Posterior vena cava (tissue), 2 donors: ENCODE data around the gene RBBP8. TPM values are rescaled to one million over a fixed set of nuclear protein-coding genes. Genes with fewer than 3 reads are reported as not detected.
"Not testable (repeated sequence)": the region's sequence is repeated elsewhere in the genome, so short reads cannot be mapped to it uniquely, and the experiment has no call there.

ENCODE experiments used
- DNase-seq: peaks from one replicate; pipeline ENCODE4 v3.0.0-alpha.2; 2020; ENCODE audit warnings: low spot score
- intact Hi-C, 2 donors: fragments of 100-400 bp; cut with DNase I; formaldehyde crosslinking; loops; one replicate each; pipeline versions ENCODE4 v1.14.1 to v1.14.2; 2022 to 2023
- total RNA-seq, 2 donors: library from RNA; stranded (reverse); fragmentation: NEBNext Ultra II Directional; extraction: Animal tissue kit (Norgen Biotek cat#: 25700); gene quantifications; one replicate each; pipeline ENCODE4 v1.2.1, GENCODE V29; 2021
- donor health status: DM: yes; HTN: yes; CAD: no.
- donor health status: DM: yes; HTN: yes; CAD: no.

Gene RBBP8
- total RNA-seq, 2 donors from 2014 or later: 16.0 to 31.3 TPM

- DNase-seq: no peak
- intact Hi-C loops: no loop called here
Measured at GRCh38 chr18:22935431-22935830, 2.3 kb downstream of the RBBP8 start.

DNA sequence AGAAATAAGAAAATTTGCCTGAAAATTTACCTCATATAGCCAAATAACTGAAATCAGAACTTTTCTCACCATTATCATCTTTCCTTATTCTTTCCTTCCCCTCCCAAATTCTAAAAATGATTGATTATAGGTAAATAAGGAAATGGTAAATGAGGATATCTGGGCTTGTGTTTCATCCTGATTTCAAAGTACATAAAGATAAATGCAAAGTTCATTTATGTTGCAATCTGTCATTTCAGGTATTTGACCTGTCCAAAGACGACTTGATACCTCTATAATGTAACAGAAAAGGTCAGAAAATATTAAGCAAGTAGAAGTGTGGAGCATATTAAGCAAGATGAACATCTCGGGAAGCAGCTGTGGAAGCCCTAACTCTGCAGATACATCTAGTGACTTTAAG lies 3.4 kb downstream of the RBBP8 start:
- no peak for DNase-seq
- intact Hi-C loops: no loop called here

GRCh38 chr18:22939649-22940048 lies 6.5 kb downstream of the RBBP8 start:
- intact Hi-C loops: no loop called here
- no peak for DNase-seq

- intact Hi-C loops: no loop called here
- DNase-seq: no peak
Measured at GRCh38 chr18:22943847-22944246, 10.7 kb downstream of the RBBP8 start.

DNA sequence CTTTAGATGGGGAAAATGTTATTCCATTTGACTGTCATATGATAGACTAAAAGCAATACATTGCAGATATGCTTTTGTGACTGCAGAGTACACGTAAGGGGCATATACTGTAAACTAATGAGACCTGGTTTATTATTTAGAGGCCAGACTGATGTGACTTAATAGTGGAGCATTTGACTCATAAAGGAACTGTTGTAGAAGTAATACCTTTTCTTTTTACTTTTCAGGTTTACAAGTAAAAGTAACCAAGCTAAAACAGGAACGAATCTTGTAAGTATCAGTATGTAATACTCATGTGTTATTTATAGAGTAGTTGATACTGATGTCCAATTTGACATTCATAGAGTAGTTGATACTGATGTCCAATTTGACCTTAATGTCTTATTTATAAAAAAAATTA lies 13.1 kb downstream of the RBBP8 start:
- DNase-seq: no peak
- intact Hi-C loops: no loop called here

DNA sequence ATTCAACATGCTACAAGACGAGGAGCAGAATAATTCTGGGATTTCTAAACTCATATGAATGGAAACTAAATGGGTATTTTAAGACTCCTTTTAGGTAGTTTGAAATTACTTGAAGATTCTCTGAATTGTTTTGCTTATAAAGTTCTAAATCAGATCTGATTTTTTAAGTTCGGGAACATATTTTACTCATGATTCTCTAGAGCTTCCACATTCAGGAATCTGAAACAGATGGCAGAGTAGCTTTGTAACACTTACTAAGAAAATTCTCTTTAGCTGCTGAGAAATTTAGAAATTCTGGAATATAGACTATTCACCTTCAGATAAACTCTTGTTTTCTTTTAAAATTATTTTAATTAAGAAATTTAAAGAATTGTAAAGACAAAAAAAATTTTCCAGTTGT lies 13.7 kb downstream of the RBBP8 start:
- intact Hi-C loops: no loop called here
- no peak for DNase-seq

DNA sequence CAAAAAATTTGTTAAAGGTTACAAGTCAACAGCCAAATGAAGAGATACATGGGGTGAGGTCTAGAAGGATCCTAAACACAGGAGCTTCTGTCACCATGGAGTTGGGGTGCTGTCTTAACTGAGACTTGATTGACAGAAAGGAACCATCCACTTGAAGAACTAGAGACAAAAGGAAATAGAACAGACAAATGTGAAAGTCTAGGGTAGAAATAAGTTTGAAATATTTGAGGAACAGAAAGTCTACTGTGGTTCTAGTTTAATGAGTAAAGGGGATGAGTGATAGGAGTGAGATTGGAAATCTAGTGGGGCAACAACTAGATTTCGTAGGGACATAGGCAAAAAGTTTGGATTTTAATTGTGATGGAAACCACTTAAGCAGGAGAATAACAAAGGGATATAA lies 18.7 kb downstream of the RBBP8 start:
- no peak for DNase-seq
- intact Hi-C loops: no loop called here

DNA sequence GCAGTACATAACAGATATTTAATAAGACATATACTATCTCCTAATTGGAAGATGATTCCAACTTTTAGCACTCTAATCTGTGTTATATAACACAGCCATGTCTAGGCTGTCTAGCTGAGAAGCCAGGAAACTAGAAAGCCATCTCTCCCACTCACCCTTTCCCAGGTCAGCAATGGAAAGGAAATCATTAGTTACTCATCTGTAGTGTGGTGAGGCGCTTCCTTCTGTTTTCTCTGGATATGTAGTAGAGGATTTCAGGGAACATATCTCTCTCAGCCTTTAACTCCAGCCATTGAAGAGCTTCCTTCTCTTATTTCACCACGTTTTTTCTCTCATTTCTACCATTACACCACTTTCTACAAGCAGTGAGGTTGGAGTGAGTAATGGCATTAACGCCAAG lies 19.4 kb downstream of the RBBP8 start:
- intact Hi-C loops: no loop called here

DNA sequence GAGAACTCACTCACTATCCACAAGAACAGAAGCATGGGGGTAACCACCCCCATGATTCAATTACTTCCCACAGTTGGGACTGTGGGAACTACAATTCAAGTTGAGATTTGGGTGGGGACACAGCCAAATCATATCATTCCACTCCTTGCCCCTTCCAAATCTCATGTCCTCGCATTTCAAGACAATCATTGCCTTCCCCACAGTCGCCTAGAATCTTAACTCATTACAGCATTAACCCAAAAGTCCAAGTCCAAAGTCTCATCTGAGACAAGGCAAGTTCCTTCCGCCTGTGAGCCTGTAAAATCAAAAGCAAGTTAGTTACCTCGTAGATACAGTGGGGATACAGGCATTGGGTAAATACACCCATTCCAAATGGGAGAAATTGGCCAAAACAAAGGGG lies 20.9 kb downstream of the RBBP8 start:
- DNase-seq, intact Hi-C loops: not testable (repeated sequence)

More for the DNA sequence above, 19.4 kb downstream of the RBBP8 start:
- DNase-seq: no peak

GRCh38 chr18:22956226-22956625 lies 23.1 kb downstream of the RBBP8 start:
- intact Hi-C loops: no loop called here
- DNase-seq: no peak

DNA sequence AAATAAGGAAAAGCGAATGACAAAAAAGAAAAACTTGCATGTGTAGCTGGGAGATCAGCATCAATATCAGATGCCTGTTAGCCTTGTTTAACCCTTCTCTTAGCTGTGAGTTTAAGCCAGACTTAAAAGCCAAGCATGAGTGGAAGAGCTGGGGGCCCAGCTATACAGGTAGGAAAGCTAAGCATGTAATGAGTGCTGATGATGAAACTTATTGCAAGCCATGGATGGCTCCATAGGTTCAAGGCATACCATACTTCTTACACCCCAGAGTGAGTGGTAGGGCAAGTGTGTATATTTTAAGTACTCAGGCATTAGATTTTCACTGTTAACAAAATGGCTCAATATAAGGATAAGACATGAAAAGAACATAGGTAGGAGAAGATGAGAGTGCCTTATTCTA lies 28.0 kb downstream of the RBBP8 start:
- DNase-seq: no peak
- intact Hi-C loops: no loop called here

GRCh38 chr18:22962004-22962403 lies 28.9 kb downstream of the RBBP8 start:
- DNase-seq: no peak
- intact Hi-C loops: no loop called here

DNA sequence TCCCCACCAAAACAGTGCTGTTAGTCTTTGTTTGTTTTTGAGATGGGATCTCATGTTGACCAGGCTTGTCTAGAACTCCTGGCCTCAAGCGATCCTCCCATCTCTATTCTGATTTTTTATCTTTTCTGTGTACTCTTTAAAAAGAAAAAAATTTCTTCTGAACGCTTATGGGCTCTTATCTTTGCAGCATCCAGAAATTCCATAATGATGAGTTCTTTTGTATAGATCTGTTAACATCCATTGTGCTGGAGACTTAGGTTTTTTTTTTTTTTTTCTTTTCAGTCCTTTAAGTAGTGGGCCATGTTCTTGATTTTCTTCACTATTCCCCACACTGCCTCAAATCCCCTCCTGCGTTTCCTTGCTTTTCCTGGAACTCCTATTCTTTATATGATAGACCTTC lies 31.0 kb downstream of the RBBP8 start:
- DNase-seq: no peak
- intact Hi-C loops: no loop called here

GRCh38 chr18:22964722-22965121 lies 31.6 kb downstream of the RBBP8 start:
- no peak for DNase-seq
- intact Hi-C loops: no loop called here

DNA sequence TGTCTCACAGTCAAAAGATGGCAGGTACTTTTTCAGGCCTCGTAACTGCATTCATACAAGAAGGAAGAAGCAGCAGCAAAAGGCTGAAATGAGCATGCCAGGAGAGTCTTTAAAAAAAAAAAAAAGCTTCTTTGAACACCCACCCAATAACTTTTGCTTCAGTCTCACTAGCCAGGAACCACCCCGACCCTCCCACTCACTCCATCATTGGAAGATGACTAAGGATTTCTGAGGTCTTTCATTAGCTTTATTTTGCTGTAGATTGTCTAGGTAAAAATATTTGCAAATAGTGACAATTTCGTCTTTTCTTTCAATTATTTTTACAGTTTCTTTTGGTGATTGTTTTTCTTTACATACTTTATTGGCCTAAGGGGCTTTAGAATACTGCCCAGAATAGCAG lies 37.9 kb downstream of the RBBP8 start:
- intact Hi-C loops: no loop called here
- no peak for DNase-seq

- intact Hi-C loops: no loop called here
- DNase-seq: no peak
Measured at GRCh38 chr18:22974001-22974400, 40.9 kb downstream of the RBBP8 start.

- no peak for DNase-seq
- intact Hi-C loops: no loop called here
Measured at GRCh38 chr18:22974707-22975106, 41.6 kb downstream of the RBBP8 start.

- no peak for DNase-seq
- intact Hi-C loops: no loop called here
Measured at GRCh38 chr18:22975508-22975907, 42.4 kb downstream of the RBBP8 start.

- intact Hi-C loops: no loop called here
- DNase-seq: no peak
Measured at GRCh38 chr18:22977847-22978701, 44.9 kb downstream of the RBBP8 start.

DNA sequence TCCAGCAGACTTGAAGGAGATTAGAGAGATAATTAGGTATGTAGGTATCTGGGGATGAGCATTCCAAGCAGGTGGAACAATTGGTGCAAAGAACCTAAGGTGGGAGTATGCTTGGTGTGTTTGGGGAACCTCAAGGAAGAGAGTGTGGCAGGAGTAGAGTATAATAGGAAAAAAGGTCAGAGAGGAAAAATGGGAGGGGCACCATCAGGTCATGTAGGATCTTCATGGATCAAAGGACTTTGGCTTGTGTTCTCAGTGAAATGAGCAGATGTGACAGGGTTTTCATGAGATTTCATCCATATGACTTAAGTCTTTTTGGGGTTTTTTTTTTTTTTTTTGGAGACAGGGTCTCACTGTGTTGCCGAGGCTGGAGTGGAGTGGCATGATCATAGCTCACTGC lies 47.3 kb downstream of the RBBP8 start:
- intact Hi-C loops: loop anchor here in 1 of 2 donors (5.0 kb wide), 1 partner anchor 183 kb away; no protein-coding TSS in a partner anchor

More for the DNA sequence above, 47.3 kb downstream of the RBBP8 start:
- DNase-seq: no peak
